G401.6 (cell line): ENCODE measurements around the gene ADISSP.

ENCODE experiments used
- FAIRE-seq: peaks from 2 replicates; lab custom pipeline; 2012; peaks lifted over from hg19 to GRCh38; lab: Jason Lieb, UNC

Gene ADISSP

DNA sequence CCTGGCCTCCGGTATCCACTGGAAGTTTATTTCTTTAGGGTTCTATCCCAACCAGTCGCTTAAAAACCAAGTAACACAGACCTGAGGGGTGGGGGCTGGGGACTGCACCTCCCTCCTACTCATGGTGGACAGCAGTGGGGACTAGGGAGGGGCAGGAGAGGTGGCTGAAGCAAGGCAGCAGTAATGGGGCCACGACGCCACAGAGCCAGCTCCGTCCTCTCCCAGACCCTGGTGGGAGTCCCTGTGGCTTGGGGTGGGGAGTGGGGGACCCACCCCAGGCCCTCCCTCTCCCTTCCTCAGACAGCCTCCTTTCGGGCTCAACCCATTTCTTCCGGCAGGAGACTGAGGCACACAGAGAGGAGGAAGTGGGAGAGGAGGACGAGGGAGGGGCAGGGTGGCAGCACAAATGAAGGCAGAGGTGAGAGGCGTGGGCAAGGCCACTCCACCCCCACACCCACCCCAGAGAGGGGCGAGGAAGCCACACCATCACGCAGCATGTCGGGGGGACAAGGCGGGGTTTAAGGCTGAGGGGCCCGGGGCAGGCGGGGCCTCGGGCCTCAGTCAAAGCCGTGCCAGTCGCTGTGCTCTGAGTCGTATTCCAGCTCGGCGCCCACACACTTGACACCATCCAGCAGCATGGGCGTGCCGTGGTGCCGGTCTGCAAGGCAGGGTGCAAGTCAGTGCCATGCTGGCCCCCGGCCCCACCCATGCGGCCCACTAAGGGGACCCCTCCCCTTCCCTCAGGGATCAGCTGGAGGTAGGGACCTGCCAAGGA is 13.9 kb downstream of the ADISSP start:
- no peak for FAIRE-seq

DNA sequence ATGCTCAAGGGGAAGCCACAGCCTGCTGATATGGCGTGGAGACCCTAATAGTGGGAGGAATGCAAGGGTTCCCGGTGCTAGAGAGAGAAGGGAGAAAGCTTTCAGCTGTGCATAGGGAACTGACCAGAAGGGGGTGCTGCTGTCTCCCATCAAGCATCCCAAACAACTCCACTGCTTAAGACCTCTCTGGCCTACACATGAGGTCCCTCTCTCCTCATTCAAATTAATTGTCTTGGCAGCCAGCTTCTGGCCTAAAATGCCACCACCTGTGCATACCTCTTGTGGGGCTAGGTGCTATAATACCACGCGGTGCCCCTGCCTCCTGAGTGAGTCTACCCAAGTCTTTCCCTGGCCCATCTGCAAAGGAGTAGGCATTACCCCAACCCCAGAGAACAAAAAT is 14.5 kb downstream of the ADISSP start:
- no peak for FAIRE-seq

DNA sequence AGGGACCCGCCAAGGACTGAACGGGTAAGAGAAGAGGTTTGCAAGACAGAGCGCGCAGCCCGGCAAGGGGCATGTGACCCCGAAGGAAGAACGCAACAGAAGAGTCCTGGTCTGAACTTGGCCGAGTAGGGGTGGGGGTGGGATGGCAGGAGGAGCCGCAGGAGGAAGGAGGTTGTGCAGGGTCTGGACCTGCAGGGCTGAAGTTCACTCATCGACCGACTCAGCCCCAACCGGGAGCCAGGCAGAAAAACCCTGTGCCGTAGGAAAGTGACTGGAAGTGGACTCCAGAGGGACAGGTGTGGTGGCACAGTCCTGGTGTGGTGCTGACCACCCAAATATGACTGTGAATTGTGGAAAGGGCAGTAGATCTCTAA is 15.2 kb downstream of the ADISSP start:
- no peak for FAIRE-seq

DNA sequence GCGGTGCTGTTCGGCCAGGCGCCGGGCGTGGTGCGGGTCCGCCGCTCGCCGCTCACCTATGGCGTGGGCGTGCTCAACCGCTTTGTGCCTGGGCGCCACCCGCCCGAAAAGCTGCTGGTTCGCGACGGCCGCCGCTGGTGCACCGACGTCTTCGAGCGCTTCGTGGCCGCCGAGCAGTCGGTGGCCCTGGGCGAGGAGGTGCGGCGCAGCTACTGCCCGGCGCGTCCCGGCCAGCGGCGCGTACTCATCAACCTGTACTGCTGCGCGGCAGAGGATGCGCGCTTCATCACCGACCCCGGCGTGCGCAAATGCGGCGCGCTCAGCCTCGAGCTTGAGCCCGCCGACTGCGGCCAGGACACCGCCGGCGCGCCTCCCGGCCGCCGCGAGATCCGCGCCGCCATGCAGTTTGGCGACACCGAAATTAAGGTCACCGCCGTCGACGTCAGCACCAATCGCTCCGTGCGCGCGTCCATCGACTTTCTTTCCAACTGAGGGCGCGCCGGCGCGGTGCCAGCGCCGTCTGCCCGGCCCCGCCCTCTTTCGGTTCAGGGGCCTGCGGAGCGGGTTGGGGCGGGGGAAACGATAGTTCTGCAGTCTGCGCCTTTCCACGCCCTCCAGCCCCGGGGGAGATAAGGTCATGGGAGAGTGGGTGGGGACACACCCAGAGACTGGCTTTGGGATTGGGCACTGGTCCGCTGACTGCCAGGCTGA is 15.7 kb downstream of the ADISSP start:
- FAIRE-seq, result no peak

DNA sequence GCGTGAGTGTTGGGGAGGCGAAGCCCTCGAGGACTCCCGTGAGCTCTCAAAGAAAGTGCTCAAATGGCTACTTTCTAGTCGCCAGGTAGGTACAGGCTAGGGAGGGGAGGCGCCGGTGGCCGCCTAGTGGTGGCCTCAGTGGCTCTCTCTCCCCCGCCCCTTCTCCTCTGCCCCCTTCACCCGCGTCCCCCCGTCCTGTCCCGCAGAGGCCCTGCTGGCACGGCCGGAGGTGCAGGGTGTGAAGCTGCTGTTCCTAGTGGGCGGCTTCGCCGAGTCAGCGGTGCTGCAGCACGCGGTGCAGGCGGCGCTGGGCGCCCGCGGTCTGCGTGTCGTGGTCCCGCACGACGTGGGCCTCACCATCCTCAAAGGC is 16.3 kb downstream of the ADISSP start:
- FAIRE-seq, result no peak

DNA sequence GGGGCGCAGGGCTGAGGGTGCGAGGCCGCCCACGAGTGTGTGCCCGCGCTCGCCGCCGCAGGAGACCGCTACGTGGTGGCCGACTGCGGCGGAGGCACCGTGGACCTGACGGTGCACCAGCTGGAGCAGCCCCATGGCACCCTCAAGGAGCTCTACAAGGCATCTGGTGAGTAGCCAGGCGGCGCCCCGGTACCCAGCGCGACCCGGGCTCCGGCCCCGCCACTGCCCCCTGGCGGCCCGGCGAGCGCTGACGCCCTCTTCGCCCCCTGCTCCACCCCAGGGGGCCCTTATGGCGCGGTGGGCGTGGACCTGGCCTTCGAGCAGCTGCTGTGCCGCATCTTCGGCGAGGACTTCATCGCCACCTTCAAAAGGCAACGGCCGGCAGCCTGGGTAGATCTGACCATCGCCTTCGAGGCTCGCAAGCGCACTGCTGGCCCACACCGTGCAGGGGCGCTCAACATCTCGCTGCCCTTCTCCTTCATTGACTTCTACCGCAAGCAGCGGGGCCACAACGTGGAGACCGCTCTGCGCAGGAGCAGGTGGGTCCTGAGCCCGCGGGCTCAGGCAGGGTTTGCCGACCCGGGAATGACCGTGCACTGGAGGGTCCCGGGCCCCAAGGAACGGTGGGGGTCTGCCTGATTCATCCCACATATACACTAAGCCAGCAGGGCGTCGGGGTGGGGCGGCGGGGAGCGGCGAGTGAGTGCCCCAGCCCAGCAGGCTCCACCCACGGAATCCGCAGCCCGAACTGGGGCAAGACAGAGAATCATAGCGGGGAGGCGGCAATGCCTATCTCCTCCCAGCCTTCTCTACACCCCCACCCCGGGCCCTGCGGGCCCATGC is 17.6 kb downstream of the ADISSP start:
- FAIRE-seq, result no peak

DNA sequence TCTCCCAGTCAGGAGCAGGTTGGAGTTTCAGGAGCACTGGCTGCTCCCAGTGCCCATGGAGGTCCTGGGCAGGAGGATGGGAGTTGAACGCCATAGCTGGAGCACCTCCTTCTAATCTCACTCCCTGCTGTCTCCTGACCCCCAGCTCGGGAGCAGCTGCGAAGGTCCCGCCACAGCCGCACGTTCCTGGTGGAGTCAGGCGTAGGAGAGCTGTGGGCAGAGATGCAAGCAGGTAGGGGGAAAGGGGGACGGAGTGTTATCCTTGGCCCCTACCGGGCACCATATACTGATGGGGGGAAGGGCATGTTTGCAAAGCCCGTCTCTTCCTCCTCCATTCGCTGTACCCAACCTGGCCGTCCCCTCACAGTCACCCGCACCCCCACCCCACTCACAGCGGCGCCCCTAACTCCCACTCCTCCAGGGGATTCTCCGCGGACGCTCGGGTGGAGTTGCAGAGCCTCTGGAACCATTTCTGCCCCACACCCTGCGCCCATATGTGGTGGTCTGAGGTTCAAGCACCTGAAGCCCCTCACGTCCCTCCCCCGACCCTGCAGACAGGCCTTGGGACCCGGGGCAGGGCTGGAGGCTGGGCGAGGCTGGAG is 18.4 kb downstream of the ADISSP start:
- no peak for FAIRE-seq

DNA sequence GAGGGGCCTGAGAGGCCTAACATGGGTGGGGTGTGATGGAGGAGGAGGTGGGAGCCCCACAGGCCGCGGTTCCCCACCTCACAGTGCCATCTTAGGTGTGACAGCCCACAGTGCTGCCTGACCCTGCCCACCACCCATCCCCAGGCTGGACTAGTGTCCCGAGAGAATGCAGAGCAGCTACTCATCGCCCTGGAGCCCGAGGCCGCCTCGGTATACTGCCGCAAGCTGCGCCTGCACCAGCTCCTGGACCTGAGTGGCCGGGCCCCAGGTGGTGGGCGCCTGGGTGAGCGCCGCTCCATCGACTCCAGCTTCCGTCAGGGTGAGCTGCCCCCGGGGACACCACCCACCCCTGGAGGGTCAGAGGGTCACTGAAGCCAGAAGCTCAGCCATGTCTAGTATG is 19.5 kb downstream of the ADISSP start:
- no peak for FAIRE-seq

DNA sequence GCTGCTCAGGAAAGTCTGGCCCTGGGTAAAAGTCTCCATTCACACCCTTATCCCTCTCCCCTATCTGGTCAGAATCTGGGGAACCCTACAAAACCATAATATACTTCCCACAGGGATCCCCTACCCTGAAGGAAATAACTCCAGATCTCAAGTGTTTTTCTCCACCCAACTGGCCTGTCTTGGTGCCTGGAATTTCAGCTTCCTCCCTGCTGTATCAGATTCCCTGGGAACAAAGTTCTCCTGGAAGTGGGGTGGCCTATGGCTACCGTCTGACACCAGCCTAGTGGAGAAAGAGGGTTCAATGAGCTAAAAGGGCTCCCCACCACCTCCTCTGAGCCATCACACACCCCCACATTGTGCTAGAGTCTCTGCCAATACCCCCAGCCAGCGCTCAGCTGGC is 20.1 kb downstream of the ADISSP start:
- FAIRE-seq, result no peak

DNA sequence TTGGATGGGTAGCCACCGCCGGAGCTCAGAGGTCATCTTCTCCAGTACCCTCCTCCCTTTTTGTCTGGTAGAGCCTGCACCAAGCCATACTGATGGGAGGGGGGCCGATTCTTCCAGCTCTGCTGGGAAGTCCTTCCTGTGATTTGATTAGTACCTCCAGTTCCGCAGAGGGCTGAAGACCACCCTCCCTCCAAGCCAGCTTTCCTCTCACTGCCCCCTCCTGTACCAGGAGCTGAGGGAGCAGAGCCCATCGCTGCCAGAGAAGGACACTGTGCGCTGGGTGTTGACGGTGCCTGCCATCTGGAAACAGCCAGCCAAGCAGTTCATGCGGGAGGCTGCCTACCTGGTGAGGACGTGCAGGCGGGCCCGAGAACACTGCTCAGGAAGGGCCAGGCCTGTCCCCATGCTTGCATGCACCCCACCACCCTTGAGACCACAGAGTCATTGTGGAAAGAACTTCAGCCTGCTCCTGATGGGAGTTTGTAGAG is 21.8 kb downstream of the ADISSP start:
- no peak for FAIRE-seq

DNA sequence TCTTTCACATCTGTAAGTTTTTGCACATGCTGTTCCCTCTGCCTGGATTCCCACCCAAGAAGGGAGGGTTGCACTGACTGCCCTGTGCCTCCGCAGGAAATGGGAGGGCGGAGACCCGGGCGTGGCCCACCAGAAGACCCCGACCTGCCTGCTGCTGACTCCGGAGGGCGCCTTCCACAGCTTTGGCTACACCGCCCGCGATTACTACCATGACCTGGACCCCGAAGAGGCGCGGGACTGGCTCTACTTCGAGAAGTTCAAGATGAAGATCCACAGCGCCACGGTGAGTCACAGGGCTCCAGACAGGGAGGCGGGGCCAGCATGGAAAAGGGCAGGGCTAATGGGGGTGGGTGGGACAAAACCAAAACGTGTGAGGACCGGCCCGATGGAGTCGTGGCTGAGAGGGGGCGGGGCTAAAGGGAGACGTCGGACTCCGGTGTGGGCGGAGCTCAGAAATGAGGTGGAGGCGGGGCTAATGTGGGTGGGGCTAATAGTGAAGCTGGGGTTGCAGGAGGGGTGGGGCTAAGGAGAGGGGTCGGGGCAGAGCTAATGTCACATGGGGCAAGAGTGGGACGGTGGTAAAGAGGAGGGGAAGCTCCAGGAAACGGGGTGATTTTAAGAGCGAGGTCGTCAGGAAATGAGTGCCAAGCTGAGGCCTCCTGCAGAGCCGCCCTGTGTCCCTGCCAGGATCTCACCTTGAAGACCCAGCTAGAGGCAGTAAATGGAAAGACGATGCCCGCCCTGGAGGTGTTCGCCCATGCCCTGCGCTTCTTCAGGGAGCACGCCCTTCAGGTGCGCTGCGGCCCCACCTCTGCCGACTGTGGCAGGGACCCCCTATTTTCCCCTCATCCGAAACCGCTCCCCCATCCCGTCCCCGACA is 22.5 kb downstream of the ADISSP start:
- FAIRE-seq, result no peak

DNA sequence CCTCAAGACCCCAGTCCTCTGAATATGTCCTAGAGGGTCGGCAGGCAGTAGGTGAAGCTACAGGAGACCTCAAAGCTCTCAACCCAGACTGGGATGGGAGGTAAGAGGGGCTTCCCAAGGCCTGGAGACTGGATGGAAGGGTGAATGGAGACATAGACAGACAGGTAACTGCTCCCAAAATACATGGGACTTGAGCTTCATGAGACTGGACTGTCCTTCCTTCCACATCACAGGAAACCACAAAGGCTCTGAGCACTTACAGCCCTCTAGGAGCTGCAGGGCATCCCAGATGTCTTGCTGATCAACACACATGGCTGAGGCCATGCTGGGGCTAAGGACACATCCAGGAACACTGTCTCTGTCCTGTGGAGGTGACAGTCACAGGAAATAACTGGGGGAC is 23.5 kb downstream of the ADISSP start:
- FAIRE-seq, result no peak

DNA sequence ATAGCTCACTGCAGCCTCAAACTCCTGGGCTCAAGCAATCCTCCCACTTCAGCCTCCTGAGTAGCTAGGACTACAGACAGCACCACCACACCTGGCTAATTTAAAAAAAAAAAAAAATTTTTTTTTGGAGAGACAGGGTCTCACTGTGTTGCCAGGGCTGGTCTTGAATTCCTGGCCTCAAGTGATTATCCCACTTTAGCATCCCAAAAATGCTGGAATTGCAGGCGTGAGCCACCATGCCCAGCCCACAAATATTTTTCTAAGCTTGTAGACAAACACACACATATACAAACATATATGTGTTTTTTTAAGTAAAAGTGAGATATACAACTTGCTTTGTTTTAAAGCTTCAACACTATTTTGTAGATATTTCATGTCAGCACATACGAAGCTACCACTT is 24.3 kb downstream of the ADISSP start:
- FAIRE-seq, result no peak

DNA sequence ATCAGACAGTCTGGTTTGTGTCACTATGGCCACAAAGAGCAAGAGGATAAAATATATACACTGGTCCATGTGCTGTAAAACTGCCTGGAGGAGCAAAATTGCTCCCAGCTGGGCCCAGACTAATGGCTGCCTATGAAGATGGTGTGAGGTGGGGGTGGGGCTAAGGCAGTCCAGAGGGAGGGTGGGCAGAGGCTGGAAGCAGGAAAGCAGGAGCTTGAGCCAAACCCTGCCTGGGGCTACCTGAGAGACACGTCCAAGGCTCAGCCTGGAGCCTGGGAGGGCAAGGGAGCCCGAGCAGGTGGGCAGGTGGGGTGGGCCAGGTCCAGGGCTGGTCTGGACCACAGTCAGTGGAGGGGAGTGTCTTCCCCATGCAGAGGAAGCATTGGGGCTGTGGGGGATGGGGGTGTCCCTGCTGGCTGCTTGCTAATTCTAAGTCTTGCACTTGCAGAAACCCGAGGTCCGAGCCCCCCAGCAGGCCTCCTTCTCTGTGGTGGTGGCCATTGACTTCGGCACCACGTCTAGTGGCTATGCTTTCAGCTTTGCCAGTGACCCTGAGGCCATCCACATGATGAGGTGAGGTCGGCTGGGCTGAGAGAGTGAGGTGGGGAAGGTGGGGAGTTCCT is 25.6 kb downstream of the ADISSP start:
- FAIRE-seq, result no peak

DNA sequence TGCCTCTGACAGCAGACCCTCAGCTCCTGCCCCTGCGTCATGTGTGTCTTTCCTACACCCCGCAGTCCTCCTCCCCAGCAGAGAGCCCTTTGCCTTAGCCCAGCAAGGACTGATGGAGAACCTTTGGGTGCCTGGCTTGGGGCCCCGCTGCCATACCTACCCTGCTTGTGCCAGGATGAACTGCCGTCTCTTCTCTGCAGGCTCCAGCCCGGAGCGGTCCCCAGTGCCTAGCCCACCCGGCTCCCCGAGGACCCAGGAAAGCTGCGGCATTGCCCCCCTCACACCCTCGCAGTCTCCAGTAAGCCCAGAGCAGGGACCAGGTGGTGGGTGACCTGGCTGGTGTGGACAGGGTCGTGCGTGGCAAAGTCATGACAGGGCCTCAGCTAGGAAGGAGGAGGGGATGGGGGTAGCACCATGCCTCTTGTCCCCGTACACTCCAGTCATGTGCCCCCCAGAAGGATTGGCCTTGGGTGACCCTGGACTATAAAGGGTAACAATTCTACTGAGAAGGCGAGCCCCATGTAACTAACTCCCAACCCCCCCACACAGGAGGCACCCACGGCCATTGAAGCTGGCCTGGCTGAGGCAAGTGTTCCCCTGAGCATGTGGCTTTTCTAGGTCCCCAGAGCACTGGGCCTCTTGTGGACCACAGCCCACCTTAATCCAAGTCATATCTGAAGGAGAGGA is 26.8 kb downstream of the ADISSP start:
- no peak for FAIRE-seq

DNA sequence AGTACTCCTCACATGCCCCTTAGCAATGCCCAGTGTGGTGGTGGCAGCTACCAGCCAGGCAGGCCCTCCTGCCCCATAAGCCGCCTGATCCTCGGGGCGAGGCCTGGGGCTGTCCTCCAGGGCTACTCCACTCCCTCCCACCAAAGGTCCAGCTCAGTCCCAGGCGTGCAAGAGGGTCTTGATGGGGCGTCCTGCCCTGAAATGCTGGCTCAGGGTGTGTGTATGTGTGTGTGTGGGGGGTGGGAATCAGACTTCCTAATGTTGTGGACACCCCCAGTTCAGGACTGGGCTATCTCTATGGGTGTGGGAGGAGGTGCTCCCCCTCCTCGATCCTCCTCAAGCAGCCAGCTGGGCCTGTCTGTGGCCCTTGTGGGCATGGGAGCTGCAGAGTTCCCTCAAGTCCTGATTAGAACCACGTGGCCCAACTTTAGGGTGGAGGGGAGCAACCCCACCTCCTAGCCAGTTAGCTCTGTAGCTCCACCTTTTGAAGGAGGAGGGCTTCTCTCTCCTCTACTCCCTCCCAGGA is 27.6 kb downstream of the ADISSP start:
- no peak for FAIRE-seq

DNA sequence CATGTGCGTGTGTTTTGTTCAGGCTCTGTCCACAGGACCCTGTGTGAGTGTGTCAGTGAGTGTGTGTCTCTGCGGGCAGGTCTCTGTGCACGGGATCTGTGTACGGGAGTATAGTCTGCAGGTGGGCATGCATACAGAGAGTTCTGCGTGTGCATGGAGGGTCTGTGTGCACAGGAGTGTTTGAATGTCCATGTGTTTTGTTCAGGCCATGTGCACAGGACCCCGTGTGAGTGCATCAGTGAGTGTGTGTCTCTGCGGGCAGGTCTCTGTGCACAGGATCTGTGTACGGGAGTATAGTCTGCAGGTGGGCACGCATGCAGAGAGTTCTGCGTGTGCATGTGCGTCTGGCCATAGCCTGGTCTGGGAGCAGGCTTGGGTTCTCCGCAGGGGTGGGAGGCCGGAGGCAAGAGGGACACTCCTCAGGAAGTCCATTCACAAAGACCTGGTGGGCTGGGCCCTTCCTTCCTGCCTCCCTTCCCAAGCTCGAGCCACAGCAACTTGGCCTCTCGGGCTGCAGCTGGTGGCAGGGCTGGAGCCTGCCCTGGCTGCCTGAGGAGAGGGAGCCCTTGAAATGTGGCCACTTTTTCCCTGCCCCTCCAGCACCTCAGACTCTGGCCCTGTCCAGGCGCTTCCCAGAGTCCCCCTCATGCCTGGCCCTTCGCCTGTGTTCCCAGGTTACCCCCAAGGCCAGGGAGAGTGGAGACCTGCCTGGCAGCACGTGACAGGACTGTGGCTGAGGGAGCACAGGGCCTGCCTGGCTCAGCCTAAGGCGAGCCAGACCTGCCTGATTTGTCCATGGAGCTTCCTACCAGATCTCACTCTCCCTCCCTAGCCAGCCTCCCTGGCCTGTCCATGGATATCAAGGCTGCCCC is 28.3 kb downstream of the ADISSP start:
- FAIRE-seq, result no peak

DNA sequence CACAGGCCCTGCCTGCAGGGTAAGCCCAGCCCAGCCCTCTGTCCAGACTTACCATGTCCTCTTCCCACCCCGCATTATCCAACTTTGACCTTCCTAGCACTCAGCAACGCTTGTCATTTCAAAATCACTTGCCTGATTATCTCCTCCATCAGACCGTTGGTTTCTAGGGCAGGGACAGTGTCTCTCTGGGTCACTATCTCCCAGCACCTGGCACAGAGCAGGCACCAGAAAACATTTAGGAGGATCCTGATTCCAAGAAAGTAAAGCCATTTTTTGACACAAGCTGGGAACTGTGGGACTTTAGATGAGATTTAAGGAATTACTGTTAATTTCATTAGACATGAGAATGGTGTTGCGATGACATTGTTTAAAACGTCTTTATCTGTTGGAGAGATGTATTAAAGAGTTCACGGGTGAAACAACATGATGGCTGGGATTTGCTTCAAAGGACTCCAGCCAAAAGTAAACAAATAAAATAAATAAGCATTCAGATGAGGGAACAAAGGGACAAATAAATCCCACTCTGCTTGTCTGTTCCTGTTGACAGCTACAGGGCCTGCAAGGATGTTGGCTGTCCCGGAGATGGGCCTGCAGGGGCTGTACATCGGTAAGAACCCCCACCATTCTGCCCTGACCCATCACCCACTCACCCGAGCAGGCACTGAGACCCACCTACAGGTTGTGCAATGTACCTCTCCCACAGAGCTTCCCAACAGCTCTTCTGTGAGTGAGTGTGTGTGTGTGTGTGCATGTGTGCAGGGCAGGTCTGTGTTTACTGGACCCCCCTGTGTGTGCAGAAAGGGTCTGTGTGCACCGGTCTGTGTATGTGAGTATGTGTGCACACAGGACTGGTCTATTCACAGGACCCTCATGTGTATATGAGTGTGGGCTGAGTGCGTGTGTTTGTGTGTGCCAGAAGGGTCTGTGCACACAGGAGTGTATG is 29.2 kb downstream of the ADISSP start:
- FAIRE-seq, result no peak
